NCI-H2196 (cell line): ENCODE results near the gene PSG6.
"Not testable (repeated sequence)": the region's sequence is repeated elsewhere in the genome, so short reads cannot be mapped to it uniquely, and the experiment has no call there.

Source experiments
- DNase-seq: peaks from one replicate; lab custom pipeline; 2025; ENCODE audit not compliant: unreplicated experiment; lab: John Stamatoyannopoulos, UW

PSG6 gene

GRCh38 chr19:42856866-42857543 lies 60.7 kb downstream of the PSG6 start:
- not testable (repeated sequence) for DNase-seq

- DNase-seq: not testable (repeated sequence)
Observed at GRCh38 chr19:42854745-42855144, 62.9 kb downstream of the PSG6 start.

DNA sequence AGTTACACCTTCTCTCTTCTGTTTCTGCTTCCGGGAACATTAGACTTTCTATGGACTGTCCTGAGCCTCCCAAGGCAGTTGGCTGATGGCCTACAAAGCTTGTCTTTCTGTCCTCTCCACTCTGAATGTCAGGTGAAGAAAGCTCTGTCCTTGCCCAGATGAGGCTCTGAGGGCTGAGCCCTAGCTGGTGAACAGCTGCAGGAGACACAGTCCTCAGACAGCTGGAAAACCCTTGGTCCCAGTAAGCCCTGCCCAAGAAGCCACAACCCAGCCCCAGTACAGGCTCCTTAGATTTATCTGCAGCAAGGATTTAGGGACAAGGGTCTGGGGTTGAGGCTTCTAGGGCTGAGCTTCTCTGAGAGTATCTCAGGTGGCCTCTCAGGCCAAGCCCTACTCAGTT lies 64.5 kb downstream of the PSG6 start:
- DNase-seq: not testable (repeated sequence)

- not testable (repeated sequence) for DNase-seq
Observed at GRCh38 chr19:42852821-42853220, 64.9 kb downstream of the PSG6 start.
